ENCODE data around the gene PPARGC1A.

PPARGC1A gene

GRCh38 chr4:23909671-23910070, 19.8 kb upstream of the PPARGC1A start:
- no peak for DNase-seq (ENCODE audit: low read depth in 3 of 3)

- no peak for DNase-seq (ENCODE audit: low read depth in 3 of 3)
Observed at GRCh38 chr4:23906839-23907238, 17.0 kb upstream of the PPARGC1A start.

- DNase-seq (ENCODE audit: low read depth in 3 of 3): no peak
Observed at GRCh38 chr4:23904639-23905071, 14.8 kb upstream of the PPARGC1A start.

- DNase-seq (ENCODE audit: low read depth in 3 of 3): no peak
Observed at GRCh38 chr4:23903859-23904438, 14.1 kb upstream of the PPARGC1A start.

GRCh38 chr4:23902222-23902804, 12.5 kb upstream of the PPARGC1A start:
- DNase-seq (ENCODE audit: low read depth in 3 of 3): no peak

- DNase-seq (ENCODE audit: low read depth in 3 of 3): no peak
Observed at GRCh38 chr4:23900636-23901035, 10.8 kb upstream of the PPARGC1A start.

GRCh38 chr4:23899565-23899964, 9.7 kb upstream of the PPARGC1A start:
- no peak for DNase-seq (ENCODE audit: low read depth in 3 of 3)

GRCh38 chr4:23897564-23898109, 7.8 kb upstream of the PPARGC1A start:
- DNase-seq (ENCODE audit: low read depth in 3 of 3): no peak

GRCh38 chr4:23894021-23894420, 4.2 kb upstream of the PPARGC1A start:
- DNase-seq (ENCODE audit: low read depth in 3 of 3): no peak

GRCh38 chr4:23891064-23891421, 1.2 kb upstream of the PPARGC1A start:
- no peak for DNase-seq (ENCODE audit: low read depth in 3 of 3)

GRCh38 chr4:23890369-23891063, 669 bp upstream of the PPARGC1A start:
- DNase-seq (ENCODE audit: low read depth in 3 of 3): no peak

GRCh38 chr4:23889391-23889790, 456 bp downstream of the PPARGC1A start:
- no peak for DNase-seq (ENCODE audit: low read depth in 3 of 3)

GRCh38 chr4:23888421-23889319, 1.2 kb downstream of the PPARGC1A start:
- DNase-seq (ENCODE audit: low read depth in 3 of 3): no peak

- DNase-seq (ENCODE audit: low read depth in 3 of 3): no peak
Observed at GRCh38 chr4:23887989-23888388, 1.9 kb downstream of the PPARGC1A start.

- no peak for DNase-seq (ENCODE audit: low read depth in 3 of 3)
Observed at GRCh38 chr4:23887173-23887572, 2.7 kb downstream of the PPARGC1A start.

GRCh38 chr4:23885943-23886590, 3.8 kb downstream of the PPARGC1A start:
- DNase-seq (ENCODE audit: low read depth in 3 of 3): no peak

- no peak for DNase-seq (ENCODE audit: low read depth in 3 of 3)
Observed at GRCh38 chr4:23884741-23885140, 5.1 kb downstream of the PPARGC1A start.

- DNase-seq (ENCODE audit: low read depth in 3 of 3): no peak
Observed at GRCh38 chr4:23884261-23884660, 5.6 kb downstream of the PPARGC1A start.

- DNase-seq (ENCODE audit: low read depth in 3 of 3): no peak
Observed at GRCh38 chr4:23882976-23883531, 6.8 kb downstream of the PPARGC1A start.

- no peak for DNase-seq (ENCODE audit: low read depth in 3 of 3)
Observed at GRCh38 chr4:23881674-23882337, 8.0 kb downstream of the PPARGC1A start.

GRCh38 chr4:23881052-23881501, 8.8 kb downstream of the PPARGC1A start:
- no peak for DNase-seq (ENCODE audit: low read depth in 3 of 3)

All from stimulated activated CD4-positive, alpha-beta T cell treated with anti-CD3 and anti-CD28 coated beads, TNF-alpha, amount 100 ng/mL, for 4 hours (primary cell).